ENCODE results near the gene PEAR1.

- TF ChIP-seq CTCF (IDR thresholded peaks at IDR 0.05) = no peak
- TF ChIP-seq, protein P1, sequence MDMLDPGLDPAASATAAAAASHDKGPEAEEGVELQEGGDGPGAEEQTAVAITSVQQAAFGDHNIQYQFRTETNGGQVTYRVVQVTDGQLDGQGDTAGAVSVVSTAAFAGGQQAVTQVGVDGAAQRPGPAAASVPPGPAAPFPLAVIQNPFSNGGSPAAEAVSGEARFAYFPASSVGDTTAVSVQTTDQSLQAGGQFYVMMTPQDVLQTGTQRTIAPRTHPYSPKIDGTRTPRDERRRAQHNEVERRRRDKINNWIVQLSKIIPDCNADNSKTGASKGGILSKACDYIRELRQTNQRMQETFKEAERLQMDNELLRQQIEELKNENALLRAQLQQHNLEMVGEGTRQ (IDR thresholded peaks at IDR 0.05) = no peak
- no peak for TF ChIP-seq RNF2 (IDR thresholded peaks at IDR 0.05; ENCODE audit: borderline replicate concordance, low read depth)
- TF ChIP-seq PHF8 (IDR thresholded peaks at IDR 0.05; ENCODE audit: borderline replicate concordance, low read depth) = no peak
- no peak for TF ChIP-seq ESRRA (IDR thresholded peaks at IDR 0.05; ENCODE audit: borderline replicate concordance, low read length)
- TF ChIP-seq, protein P2, sequence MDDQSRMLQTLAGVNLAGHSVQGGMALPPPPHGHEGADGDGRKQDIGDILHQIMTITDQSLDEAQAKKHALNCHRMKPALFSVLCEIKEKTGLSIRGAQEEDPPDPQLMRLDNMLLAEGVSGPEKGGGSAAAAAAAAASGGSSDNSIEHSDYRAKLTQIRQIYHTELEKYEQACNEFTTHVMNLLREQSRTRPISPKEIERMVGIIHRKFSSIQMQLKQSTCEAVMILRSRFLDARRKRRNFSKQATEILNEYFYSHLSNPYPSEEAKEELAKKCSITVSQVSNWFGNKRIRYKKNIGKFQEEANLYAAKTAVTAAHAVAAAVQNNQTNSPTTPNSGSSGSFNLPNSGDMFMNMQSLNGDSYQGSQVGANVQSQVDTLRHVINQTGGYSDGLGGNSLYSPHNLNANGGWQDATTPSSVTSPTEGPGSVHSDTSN (IDR thresholded peaks at IDR 0.05) = no peak
- no peak for TF ChIP-seq NPAS2 (CRISPR knock-in tag; IDR thresholded peaks at IDR 0.05; ENCODE audit: borderline replicate concordance)
- no peak for TF ChIP-seq GATA3 (IDR thresholded peaks at IDR 0.05; ENCODE audit: borderline replicate concordance)
- no peak for TF ChIP-seq RFX5 (IDR thresholded peaks at IDR 0.05)
Observed at GRCh38 chr1:156912310-156912709, 18.8 kb downstream of the PEAR1 start.

All from A549 (cell line).